ENCODE results near the gene YIF1B. TPM values are rescaled to one million over a fixed set of nuclear protein-coding genes. Genes with fewer than 3 reads are reported as not detected.

Gene YIF1B
- total and polyA plus RNA-seq, 4 donors: 34.1 to 74.1 (median 42.9) TPM

- H3K4me1 ChIP-seq (ENCODE audit: control insufficient read depth in 4 of 4, insufficient read depth in 4 of 4, low read length in 3 of 4): peaks cover 0 to 11% (median 5%) of the 10 kb centered on the region in 4 donors
- DNase-seq (ENCODE audit: low spot score): no peak
- no peaks in the 10 kb centered on the region for H3K27me3 ChIP-seq (ENCODE audit: control insufficient read depth in 4 of 4, insufficient read depth in 4 of 4, low read length in 3 of 4)
- H3K4me3 ChIP-seq (ENCODE audit: low read depth in 1 of 3, low read length in 3 of 3): no peak overlapping the region
- H3K36me3 ChIP-seq (ENCODE audit: control insufficient read depth in 4 of 4, insufficient read depth in 3 of 4, low read depth in 1 of 4, low read length in 3 of 4): no peaks in the 10 kb centered on the region
- H3K9ac ChIP-seq (ENCODE audit: low read depth in 1 of 2, low read length in 2 of 2): no peak overlapping the region
- no peaks in the 10 kb centered on the region for H3K9me3 ChIP-seq (ENCODE audit: control insufficient read depth in 4 of 4, low read length in 3 of 4)
- WGBS: 70% methylated on average over 9 of the region's 9 CpGs
- H3K27ac ChIP-seq (ENCODE audit: low read depth in 1 of 2, low read length in 2 of 2): peak overlapping the region in 1 of 2 donors; percentile 67
- TF ChIP-seq TAF1 (conservative IDR thresholded peaks at IDR 0.05) (no peak), JUND (IDR thresholded peaks at IDR 0.05) (peak in 1 of 2 donors; percentile 27), ZBTB33 (IDR thresholded peaks at IDR 0.05) (no peak), RXRA (IDR thresholded peaks at IDR 0.05) (peak; percentile 71 to 72), YY1 (IDR thresholded peaks at IDR 0.05) (peak; percentile 13), FOXA2 (IDR thresholded peaks at IDR 0.05) (no peak), GABPA (IDR thresholded peaks at IDR 0.05 in 1 of 2, conservative IDR thresholded peaks at IDR 0.05 in 1 of 2) (no peak), HNF4G (IDR thresholded peaks at IDR 0.05) (no peak), EGR1 (IDR thresholded peaks at IDR 0.05; ENCODE audit: low read depth in 2 of 2) (no peak), FOXA1 (IDR thresholded peaks at IDR 0.05) (no peak), CTCF (IDR thresholded peaks at IDR 0.05; ENCODE audit: low read depth, low read length, missing input control) (no peak), HNF4A (conservative IDR thresholded peaks at IDR 0.05) (no peak), NR2F2 (IDR thresholded peaks at IDR 0.05) (peak; percentile 100), RAD21 (IDR thresholded peaks at IDR 0.05) (peak in 1 of 2 donors; percentile 21), SP1 (IDR thresholded peaks at IDR 0.05) (peak; percentile 68)
- TF ChIP-seq, protein P1, sequence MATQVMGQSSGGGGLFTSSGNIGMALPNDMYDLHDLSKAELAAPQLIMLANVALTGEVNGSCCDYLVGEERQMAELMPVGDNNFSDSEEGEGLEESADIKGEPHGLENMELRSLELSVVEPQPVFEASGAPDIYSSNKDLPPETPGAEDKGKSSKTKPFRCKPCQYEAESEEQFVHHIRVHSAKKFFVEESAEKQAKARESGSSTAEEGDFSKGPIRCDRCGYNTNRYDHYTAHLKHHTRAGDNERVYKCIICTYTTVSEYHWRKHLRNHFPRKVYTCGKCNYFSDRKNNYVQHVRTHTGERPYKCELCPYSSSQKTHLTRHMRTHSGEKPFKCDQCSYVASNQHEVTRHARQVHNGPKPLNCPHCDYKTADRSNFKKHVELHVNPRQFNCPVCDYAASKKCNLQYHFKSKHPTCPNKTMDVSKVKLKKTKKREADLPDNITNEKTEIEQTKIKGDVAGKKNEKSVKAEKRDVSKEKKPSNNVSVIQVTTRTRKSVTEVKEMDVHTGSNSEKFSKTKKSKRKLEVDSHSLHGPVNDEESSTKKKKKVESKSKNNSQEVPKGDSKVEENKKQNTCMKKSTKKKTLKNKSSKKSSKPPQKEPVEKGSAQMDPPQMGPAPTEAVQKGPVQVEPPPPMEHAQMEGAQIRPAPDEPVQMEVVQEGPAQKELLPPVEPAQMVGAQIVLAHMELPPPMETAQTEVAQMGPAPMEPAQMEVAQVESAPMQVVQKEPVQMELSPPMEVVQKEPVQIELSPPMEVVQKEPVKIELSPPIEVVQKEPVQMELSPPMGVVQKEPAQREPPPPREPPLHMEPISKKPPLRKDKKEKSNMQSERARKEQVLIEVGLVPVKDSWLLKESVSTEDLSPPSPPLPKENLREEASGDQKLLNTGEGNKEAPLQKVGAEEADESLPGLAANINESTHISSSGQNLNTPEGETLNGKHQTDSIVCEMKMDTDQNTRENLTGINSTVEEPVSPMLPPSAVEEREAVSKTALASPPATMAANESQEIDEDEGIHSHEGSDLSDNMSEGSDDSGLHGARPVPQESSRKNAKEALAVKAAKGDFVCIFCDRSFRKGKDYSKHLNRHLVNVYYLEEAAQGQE (IDR thresholded peaks at IDR 0.05): no peak
- TF ChIP-seq, protein P2, sequence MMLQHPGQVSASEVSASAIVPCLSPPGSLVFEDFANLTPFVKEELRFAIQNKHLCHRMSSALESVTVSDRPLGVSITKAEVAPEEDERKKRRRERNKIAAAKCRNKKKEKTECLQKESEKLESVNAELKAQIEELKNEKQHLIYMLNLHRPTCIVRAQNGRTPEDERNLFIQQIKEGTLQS (IDR thresholded peaks at IDR 0.05): no peak
- TF ChIP-seq, protein P3, sequence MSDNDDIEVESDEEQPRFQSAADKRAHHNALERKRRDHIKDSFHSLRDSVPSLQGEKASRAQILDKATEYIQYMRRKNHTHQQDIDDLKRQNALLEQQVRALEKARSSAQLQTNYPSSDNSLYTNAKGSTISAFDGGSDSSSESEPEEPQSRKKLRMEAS (IDR thresholded peaks at IDR 0.05): no peak
Observed at GRCh38 chr19:38277969-38278680, 37.6 kb downstream of the YIF1B start.
